HG02678 (cell line): ENCODE data around the gene DGKB.

ENCODE experiments used
- ATAC-seq: cut with Tn5 transposase; IDR thresholded peaks from one replicate; pipeline ENCODE4 v1.9.1; 2021; ENCODE audit warnings: mild to moderate bottlenecking, moderate library complexity; ENCODE audit not compliant: unreplicated experiment

Gene DGKB

GRCh38 chr7:14177876-14178275, 724.7 kb downstream of the DGKB start:
- no peak for ATAC-seq

- no peak for ATAC-seq
Observed at GRCh38 chr7:14170872-14171271, 731.7 kb downstream of the DGKB start.

GRCh38 chr7:14158111-14158510, 744.4 kb downstream of the DGKB start:
- ATAC-seq, result no peak

- ATAC-seq, result no peak
Observed at GRCh38 chr7:14156436-14156835, 746.1 kb downstream of the DGKB start.

GRCh38 chr7:14148974-14149373, 753.6 kb downstream of the DGKB start:
- no peak for ATAC-seq

- ATAC-seq, result no peak
Observed at GRCh38 chr7:14147532-14147931, 755.0 kb downstream of the DGKB start.

GRCh38 chr7:14144538-14144937, 758.0 kb downstream of the DGKB start:
- no peak for ATAC-seq

GRCh38 chr7:14144109-14144508, 758.4 kb downstream of the DGKB start:
- ATAC-seq, result no peak

GRCh38 chr7:14137676-14138075, 764.9 kb downstream of the DGKB start:
- no peak for ATAC-seq

GRCh38 chr7:14133752-14134151, 768.8 kb downstream of the DGKB start:
- ATAC-seq, result no peak

GRCh38 chr7:14125998-14126397, 776.6 kb downstream of the DGKB start:
- no peak for ATAC-seq

GRCh38 chr7:14124716-14125115, 777.8 kb downstream of the DGKB start:
- no peak for ATAC-seq

GRCh38 chr7:14123923-14124322, 778.6 kb downstream of the DGKB start:
- no peak for ATAC-seq

GRCh38 chr7:14115701-14116100, 786.9 kb downstream of the DGKB start:
- ATAC-seq, result no peak

- no peak for ATAC-seq
Observed at GRCh38 chr7:14104861-14105260, 797.7 kb downstream of the DGKB start.

GRCh38 chr7:14096159-14096558, 806.4 kb downstream of the DGKB start:
- ATAC-seq, result no peak

GRCh38 chr7:14095233-14095950, 807.2 kb downstream of the DGKB start:
- ATAC-seq, result no peak
